ENCODE data around the gene PXDN. TPM values are rescaled to one million over a fixed set of nuclear protein-coding genes. Genes with fewer than 3 reads are reported as not detected.
"Not testable (repeated sequence)": the region's sequence is repeated elsewhere in the genome, so short reads cannot be mapped to it uniquely, and the experiment has no call there.

Gene PXDN
- total RNA-seq, 4 donors from 2014 or later = 9.0 to 46.2 (median 18.5) TPM

DNA sequence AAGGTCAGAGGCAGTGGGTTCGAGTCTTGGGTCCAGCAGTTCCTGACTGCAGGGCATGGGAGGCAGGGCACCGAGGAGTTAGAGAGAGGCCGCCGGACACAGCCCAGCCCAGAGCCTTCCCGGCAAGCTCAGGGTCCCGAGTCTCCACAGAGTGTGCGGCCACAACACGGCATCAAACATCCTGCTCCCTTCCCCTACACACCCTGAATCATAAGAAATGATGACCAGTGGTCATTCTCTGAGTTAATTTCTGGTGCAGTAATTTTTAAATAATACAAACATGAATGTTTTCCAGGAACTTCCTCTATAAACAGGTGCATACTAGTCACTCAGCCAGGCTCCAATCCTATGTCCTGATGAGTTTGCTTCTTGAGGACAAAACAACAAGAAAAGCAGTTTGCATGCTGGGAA lies 118.0 kb downstream of the PXDN start:
- WGBS, 2 donors (ENCODE audit: low coverage in 1 of 2) = 74% methylated on average over 8 of the region's 8 CpGs; no CpG with 5 or more reads in 1 of the 2 donors
- H3K9me3 ChIP-seq = no peaks in the 10 kb centered on the region
- H3K27ac ChIP-seq = peak overlapping the region in 2 of 4 donors; percentile 17 to 41
- no peak for DNase-seq
- H3K4me1 ChIP-seq = peaks cover 0 to 13% (median 7%) of the 10 kb centered on the region in 4 donors
- no peak for TF ChIP-seq EP300 (IDR thresholded peaks at IDR 0.05; ENCODE audit: low read depth)
- TF ChIP-seq, protein P1, sequence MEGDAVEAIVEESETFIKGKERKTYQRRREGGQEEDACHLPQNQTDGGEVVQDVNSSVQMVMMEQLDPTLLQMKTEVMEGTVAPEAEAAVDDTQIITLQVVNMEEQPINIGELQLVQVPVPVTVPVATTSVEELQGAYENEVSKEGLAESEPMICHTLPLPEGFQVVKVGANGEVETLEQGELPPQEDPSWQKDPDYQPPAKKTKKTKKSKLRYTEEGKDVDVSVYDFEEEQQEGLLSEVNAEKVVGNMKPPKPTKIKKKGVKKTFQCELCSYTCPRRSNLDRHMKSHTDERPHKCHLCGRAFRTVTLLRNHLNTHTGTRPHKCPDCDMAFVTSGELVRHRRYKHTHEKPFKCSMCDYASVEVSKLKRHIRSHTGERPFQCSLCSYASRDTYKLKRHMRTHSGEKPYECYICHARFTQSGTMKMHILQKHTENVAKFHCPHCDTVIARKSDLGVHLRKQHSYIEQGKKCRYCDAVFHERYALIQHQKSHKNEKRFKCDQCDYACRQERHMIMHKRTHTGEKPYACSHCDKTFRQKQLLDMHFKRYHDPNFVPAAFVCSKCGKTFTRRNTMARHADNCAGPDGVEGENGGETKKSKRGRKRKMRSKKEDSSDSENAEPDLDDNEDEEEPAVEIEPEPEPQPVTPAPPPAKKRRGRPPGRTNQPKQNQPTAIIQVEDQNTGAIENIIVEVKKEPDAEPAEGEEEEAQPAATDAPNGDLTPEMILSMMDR (IDR thresholded peaks at IDR 0.05) = no peak
- no peak for TF ChIP-seq POLR2AphosphoS5 (IDR thresholded peaks at IDR 0.05)
- TF ChIP-seq POLR2A (IDR thresholded peaks at IDR 0.05) = no peak
- in situ Hi-C loops (cut with MboI; ENCODE audit: low pct_ligation_motif_present in 1 of 4, low pct_unique_long_range_greater_than_20kb in 1 of 4, low sequenced_read_pairs in 3 of 4) = no loop called here
- no peaks in the 10 kb centered on the region for H3K36me3 ChIP-seq
- no peak overlapping the region for H3K4me3 ChIP-seq
- intact Hi-C loops (cut with DNase I; ENCODE audit: low total_unique reads) = no loop called here
- H3K27me3 ChIP-seq = no peaks in the 10 kb centered on the region

- WGBS, 2 donors (ENCODE audit: low coverage in 1 of 2) = 67 to 77% methylated on average over 16 to 20 of the region's 20 CpGs
- TF ChIP-seq EP300 (IDR thresholded peaks at IDR 0.05; ENCODE audit: low read depth) (no peak), POLR2AphosphoS5 (IDR thresholded peaks at IDR 0.05) (peak; percentile 38 to 91 (median 73)), POLR2A (IDR thresholded peaks at IDR 0.05) (no peak)
- TF ChIP-seq, protein P1 (IDR thresholded peaks at IDR 0.05) = no peak
- intact Hi-C loops (cut with DNase I; ENCODE audit: low total_unique reads) (no loop called here), in situ Hi-C loops (cut with MboI; ENCODE audit: low pct_ligation_motif_present in 1 of 4, low pct_unique_long_range_greater_than_20kb in 1 of 4, low sequenced_read_pairs in 3 of 4) (no loop called here)
- H3K27me3 ChIP-seq = no peaks in the 10 kb centered on the region
- H3K9me3 ChIP-seq = no peaks in the 10 kb centered on the region
- peak overlapping the region in 3 of 4 donors; percentile 17 to 42 (median 41) for H3K27ac ChIP-seq
- no peak overlapping the region for H3K4me3 ChIP-seq
- peaks cover 0 to 13% (median 0%) of the 10 kb centered on the region in 4 donors for H3K4me1 ChIP-seq
- H3K36me3 ChIP-seq = no peaks in the 10 kb centered on the region
- DNase-seq = no peak
Observed at GRCh38 chr2:1625281-1626001, 118.9 kb downstream of the PXDN start.

DNA sequence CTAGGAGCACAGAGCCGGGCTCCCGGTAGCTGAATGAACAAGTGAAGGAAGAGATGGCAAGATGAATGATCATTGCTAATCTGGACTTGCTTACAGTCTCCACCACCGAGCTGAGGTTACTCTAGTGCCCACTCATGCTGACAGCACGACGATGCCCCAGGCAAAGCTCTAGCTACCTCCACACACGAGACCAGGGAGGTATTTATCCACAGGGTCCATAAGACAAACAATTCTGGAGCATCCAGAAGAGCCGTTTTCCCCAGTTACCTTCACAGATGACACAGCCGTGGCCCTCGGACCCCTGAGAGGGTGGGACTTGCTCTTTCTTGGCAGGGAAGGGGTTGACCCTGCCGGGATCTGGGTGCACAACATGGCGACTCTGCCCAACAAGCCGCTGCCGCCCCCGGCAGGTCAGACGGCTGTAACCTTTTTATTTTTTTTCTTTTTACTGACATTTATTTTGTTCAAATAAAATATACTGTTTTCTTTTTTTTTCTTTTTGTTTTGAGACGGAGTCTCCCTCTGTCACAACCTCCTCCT lies 120.3 kb downstream of the PXDN start:
- intact Hi-C loops (cut with DNase I; ENCODE audit: low total_unique reads) = no loop called here
- no peak overlapping the region for H3K27ac ChIP-seq
- no peaks in the 10 kb centered on the region for H3K27me3 ChIP-seq
- no peaks in the 10 kb centered on the region for H3K36me3 ChIP-seq
- peaks cover under 1 to 14% (median under 1%) of the 10 kb centered on the region in 4 donors for H3K4me1 ChIP-seq
- TF ChIP-seq EP300 (IDR thresholded peaks at IDR 0.05; ENCODE audit: low read depth) = no peak
- TF ChIP-seq, protein P1 (IDR thresholded peaks at IDR 0.05) = no peak
- TF ChIP-seq POLR2A (IDR thresholded peaks at IDR 0.05) = no peak
- TF ChIP-seq POLR2AphosphoS5 (IDR thresholded peaks at IDR 0.05) = no peak
- H3K4me3 ChIP-seq = no peak overlapping the region
- DNase-seq = no peak
- in situ Hi-C loops (cut with MboI; ENCODE audit: low pct_ligation_motif_present in 1 of 4, low pct_unique_long_range_greater_than_20kb in 1 of 4, low sequenced_read_pairs in 3 of 4) = no loop called here
- 86 to 91% methylated on average over 6 to 16 of the region's 16 CpGs for WGBS, 2 donors (ENCODE audit: low coverage in 1 of 2)
- no peaks in the 10 kb centered on the region for H3K9me3 ChIP-seq

DNA sequence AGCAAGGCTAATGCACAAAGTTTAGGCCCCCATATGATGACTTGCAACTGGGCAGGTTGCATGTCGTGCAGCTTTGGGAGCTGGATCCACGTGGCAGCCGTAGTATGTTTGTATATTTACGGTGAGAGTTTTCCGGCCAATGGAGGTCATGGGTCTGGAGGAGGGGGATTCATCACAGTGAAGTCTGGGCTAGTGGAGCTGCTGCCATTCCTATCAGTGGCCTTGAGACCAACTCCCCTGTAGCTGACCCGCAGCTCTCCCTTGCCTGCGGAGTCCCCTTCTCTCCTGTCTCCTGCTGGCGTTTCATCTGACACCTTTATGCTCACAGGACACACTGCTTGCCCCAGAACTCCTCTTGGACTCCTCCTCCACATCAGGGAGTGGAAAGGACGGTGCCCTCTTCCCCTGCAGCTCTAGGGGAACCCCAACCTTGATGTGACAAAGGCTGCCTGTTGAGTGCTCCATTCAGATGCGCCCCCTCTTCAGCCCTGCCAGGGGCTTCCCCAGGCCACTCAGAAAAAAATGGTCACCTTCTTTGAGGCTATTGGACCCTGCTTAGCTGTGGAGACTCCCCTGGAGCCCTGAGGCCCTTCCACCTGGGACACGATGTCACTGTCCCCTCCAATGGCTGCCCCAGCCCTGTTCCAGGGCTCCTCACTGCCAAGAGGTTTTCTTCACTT lies 121.7 kb downstream of the PXDN start:
- H3K36me3 ChIP-seq = no peaks in the 10 kb centered on the region
- no peak for DNase-seq
- H3K4me1 ChIP-seq = peaks cover 4 to 24% (median 13%) of the 10 kb centered on the region in 4 donors
- no peak overlapping the region for H3K27ac ChIP-seq
- in situ Hi-C loops (cut with MboI; ENCODE audit: low pct_ligation_motif_present in 1 of 4, low pct_unique_long_range_greater_than_20kb in 1 of 4, low sequenced_read_pairs in 3 of 4) = no loop called here
- 79 to 82% methylated on average over 6 to 11 of the region's 11 CpGs for WGBS, 2 donors (ENCODE audit: low coverage in 1 of 2)
- H3K4me3 ChIP-seq = no peak overlapping the region
- no peak for TF ChIP-seq POLR2A (IDR thresholded peaks at IDR 0.05)
- TF ChIP-seq POLR2AphosphoS5 (IDR thresholded peaks at IDR 0.05) = no peak
- TF ChIP-seq, protein P1 (IDR thresholded peaks at IDR 0.05) = no peak
- TF ChIP-seq EP300 (IDR thresholded peaks at IDR 0.05; ENCODE audit: low read depth) = no peak
- H3K27me3 ChIP-seq = no peaks in the 10 kb centered on the region
- no peaks in the 10 kb centered on the region for H3K9me3 ChIP-seq
- intact Hi-C loops (cut with DNase I; ENCODE audit: low total_unique reads) = no loop called here

DNA sequence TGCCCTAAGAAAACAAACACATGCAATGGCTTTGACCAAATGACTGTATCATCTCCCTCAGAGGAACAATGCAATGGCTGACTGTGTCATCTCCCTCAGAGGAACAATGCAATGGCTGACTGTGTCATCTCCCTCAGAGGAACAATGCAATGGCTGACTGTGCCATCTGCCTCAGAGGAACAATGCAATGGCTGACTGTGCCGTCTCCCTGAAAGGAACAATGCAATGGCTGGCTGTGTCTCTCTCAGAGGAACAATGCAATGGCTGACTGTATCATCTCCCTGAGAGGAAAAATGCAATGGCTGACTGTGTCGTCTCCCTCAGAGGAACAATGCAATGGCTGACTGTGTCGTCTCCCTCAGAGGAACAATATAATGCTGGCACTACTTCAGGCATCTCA lies 122.3 kb downstream of the PXDN start:
- H3K4me1 ChIP-seq = peaks cover 4 to 26% (median 18%) of the 10 kb centered on the region in 4 donors
- H3K4me3 ChIP-seq; in situ Hi-C loops (cut with MboI; ENCODE audit: low pct_ligation_motif_present in 1 of 4, low pct_unique_long_range_greater_than_20kb in 1 of 4, low sequenced_read_pairs in 3 of 4); DNase-seq; intact Hi-C loops (cut with DNase I; ENCODE audit: low total_unique reads); H3K27ac ChIP-seq; H3K27me3 ChIP-seq; H3K36me3 ChIP-seq; H3K9me3 ChIP-seq: not testable (repeated sequence)
- whole genome bisulfite sequencing, 2 donors (ENCODE audit: low coverage in 1 of 2) = 80% methylated on average over 3 of the region's 3 CpGs; no CpG with 5 or more reads in 1 of the 2 donors
